HepG2 (cell line): Measurements from ENCODE around the gene HPDL. TPM values are rescaled to one million over a fixed set of nuclear protein-coding genes. Genes with fewer than 3 reads are reported as not detected.

Experiments
- ATAC-seq: fragments of 200-7000 bp; cut with Tn5 transposase; 3 replicates; pipeline ENCODE4 v1.9.1; 2020; ENCODE audit warnings: mild to moderate bottlenecking, moderate library complexity
- BruUV-seq: library from RNA; stranded (reverse); fragments of 400-500 nt; replicated peaks from 2 replicates; lab custom pipeline; 2021; lab: Mats Ljungman, UMichigan
- CTCF ChIA-PET: fragments of 300-600 bp; formaldehyde crosslinking; extraction: SDS; loops from one replicate; lab custom pipeline; 2021; ENCODE audit warnings: low total read pairs, inconsistent platforms, low intra/inter-chr PET ratio; lab: Yijun Ruan, JAX
- POLR2A ChIA-PET: fragments of 350-600 bp; sonication (Branson Sonifier 250); formaldehyde crosslinking; loops from one replicate; lab custom pipeline; 2020; ENCODE audit warnings: antibody characterized with exemption, inconsistent platforms; lab: Yijun Ruan, JAX
- DNase-seq: peaks from one replicate; pipeline ENCODE4 v3.0.0-alpha.2; 2015; ENCODE audit warnings: low spot score
- FAIRE-seq: peaks from 3 replicates; lab custom pipeline; 2011; peaks lifted over from hg19 to GRCh38; lab: Jason Lieb, UNC
- H2AFZ ChIP-seq: one replicate; pipeline ENCODE4 v1.6.1; 2011; ENCODE audit warnings: low read length, inconsistent platforms
- H3K27ac ChIP-seq: fragments of 300-600 bp; 3 replicates; pipeline ENCODE4 v1.8.0; 2011; ENCODE audit warnings: mixed run types, mild to moderate bottlenecking, mixed read lengths, low read length, inconsistent platforms; ENCODE audit not compliant: insufficient read depth; ENCODE audit errors: extremely low read length
- H3K27me3 ChIP-seq, 2 experiments: fragments of 200-600 bp in 1 of 2; 2 replicates in 1 of 2; 3 replicates in 1 of 2; pipeline versions ENCODE4 v1.6.0 to v1.8.0; 2011; ENCODE audit warnings: low read length in 2 of 2, mild to moderate bottlenecking in 2 of 2, moderate library complexity in 2 of 2, inconsistent platforms in 1 of 2; ENCODE audit not compliant: insufficient read depth in 2 of 2, control insufficient read depth in 1 of 2
- H3K36me3 ChIP-seq, 2 experiments: fragments of 200-600 bp in 1 of 2; replicated peaks in 1 of 2; 2 replicates in 1 of 2; 3 replicates in 1 of 2; pipeline versions ENCODE4 v1.5.1 to v1.8.0; 2011; ENCODE audit warnings: low read length in 2 of 2, inconsistent platforms in 1 of 2; ENCODE audit not compliant: insufficient read depth in 2 of 2, control insufficient read depth in 1 of 2
- H3K4me1 ChIP-seq: 2 replicates; pipeline ENCODE4 v1.5.1; 2012; ENCODE audit warnings: low read length, inconsistent platforms; ENCODE audit not compliant: insufficient read depth
- H3K4me2 ChIP-seq: 2 replicates; pipeline ENCODE4 v1.6.0; 2011; ENCODE audit warnings: low read depth, low read length, inconsistent platforms
- H3K4me3 ChIP-seq, 3 experiments: fragments of 200-600 bp in 1 of 3; sonication (generic), shearing (Covaris generic) in 1 of 3; replicated peaks in 1 of 3; 2 replicates each; pipeline ENCODE4 v1.5.1; 2011 to 2016; ENCODE audit warnings: low read length in 3 of 3, inconsistent platforms in 2 of 3, low read depth in 2 of 3, mild to moderate bottlenecking in 2 of 3, control low read depth in 1 of 3, mixed read lengths in 1 of 3; ENCODE audit not compliant: insufficient read depth in 1 of 3
- H3K79me2 ChIP-seq: one replicate; pipeline ENCODE4 v1.6.1; 2011; ENCODE audit warnings: low read length, inconsistent platforms; ENCODE audit not compliant: insufficient read depth
- H3K9ac ChIP-seq: 2 replicates; pipeline ENCODE4 v1.6.0; 2011; ENCODE audit warnings: mild to moderate bottlenecking, low read depth, low read length, inconsistent platforms; ENCODE audit not compliant: insufficient read depth
- H3K9me3 ChIP-seq: 2 replicates; pipeline ENCODE4 v1.5.1; 2012; ENCODE audit warnings: mild to moderate bottlenecking, low read length
- H4K20me1 ChIP-seq: 2 replicates; pipeline ENCODE4 v1.6.0; 2011; ENCODE audit warnings: inconsistent platforms, mild to moderate bottlenecking, low read length, moderate library complexity; ENCODE audit not compliant: insufficient read depth
- DNMT3B ChIP-seq: conservative IDR thresholded peaks from 2 replicates; pipeline ENCODE4 v1.6.1; 2016; ENCODE audit warnings: missing biosample characterization, control low read depth
- FOSL2 ChIP-seq: sonication (generic); formaldehyde crosslinking; IDR thresholded peaks from 2 replicates; pipeline ENCODE4 v1.4.0; 2020; ENCODE audit warnings: missing genetic modification reagents
- FOXP1 ChIP-seq, 2 experiments: fragments of 450-650 bp in 1 of 2; IDR thresholded peaks; 2 replicates each; pipeline ENCODE4 v1.6.1; 2017 to 2018; ENCODE audit warnings: antibody characterized with exemption in 1 of 2
- HNF4A ChIP-seq: sonication (generic); formaldehyde crosslinking; IDR thresholded peaks from 2 replicates; pipeline ENCODE4 v1.4.0; 2020; ENCODE audit warnings: missing genetic modification reagents
- JDP2 ChIP-seq: sonication (generic); formaldehyde crosslinking; IDR thresholded peaks from 2 replicates; pipeline ENCODE4 v1.8.1; 2022; ENCODE audit warnings: missing genetic modification reagents, borderline replicate concordance
- KDM5A ChIP-seq: fragments of 200-600 bp; sonication (generic); IDR thresholded peaks from 2 replicates; pipeline ENCODE4 v1.7.0; 2018; ENCODE audit warnings: antibody characterized with exemption, mild to moderate bottlenecking, low read length, borderline replicate concordance
- LCORL ChIP-seq, 2 experiments: fragments of 450-650 bp in 1 of 2; sonication (generic) in 1 of 2; formaldehyde crosslinking in 1 of 2; IDR thresholded peaks; 2 replicates each; pipeline versions ENCODE4 v1.5.0 to v1.6.1; 2017 to 2020; ENCODE audit warnings: antibody characterized with exemption in 1 of 2, missing genetic modification reagents in 1 of 2
- MAFK ChIP-seq, 2 experiments: IDR thresholded peaks in 1 of 2; conservative IDR thresholded peaks in 1 of 2; 2 replicates each; pipeline ENCODE4 v1.6.1; 2011; ENCODE audit warnings: improper control_type of control experiment in 2 of 2, low read length in 2 of 2
- MED8 ChIP-seq: sonication (generic); formaldehyde crosslinking; IDR thresholded peaks from 2 replicates; pipeline ENCODE4 v1.8.1; 2023; ENCODE audit warnings: mild to moderate bottlenecking, missing genetic modification reagents; ENCODE audit not compliant: insufficient replicate concordance
- MIER3 ChIP-seq: IDR thresholded peaks from 2 replicates; pipeline ENCODE4 v1.6.1; 2016; ENCODE audit warnings: missing compliant biosample characterization, borderline replicate concordance
- POLR2G ChIP-seq: fragments of 200-400 bp; formaldehyde crosslinking; IDR thresholded peaks from 2 replicates; pipeline ENCODE4 v1.6.1; 2018; ENCODE audit warnings: mild to moderate bottlenecking, low read depth, low read length, moderate library complexity
- RCOR2 ChIP-seq: IDR thresholded peaks from 2 replicates; pipeline ENCODE4 v1.6.1; 2016; ENCODE audit warnings: missing biosample characterization, missing genetic modification reagents
- SAP130 ChIP-seq: IDR thresholded peaks from 2 replicates; pipeline ENCODE4 v1.6.1; 2016; ENCODE audit warnings: low read depth
- STAG1 ChIP-seq: sonication (generic); formaldehyde crosslinking; IDR thresholded peaks from 2 replicates; pipeline ENCODE4 v1.4.0; 2020; ENCODE audit warnings: missing genetic modification reagents
- YEATS4 ChIP-seq: sonication (generic); formaldehyde crosslinking; IDR thresholded peaks from 2 replicates; pipeline ENCODE4 v1.4.0; 2020; ENCODE audit warnings: missing genetic modification reagents, borderline replicate concordance
- ZBTB43 ChIP-seq: sonication (generic); formaldehyde crosslinking; conservative IDR thresholded peaks from 2 replicates; pipeline ENCODE4 v1.4.0; 2020; ENCODE audit warnings: missing genetic modification reagents
- ZNF343 ChIP-seq: sonication (generic); formaldehyde crosslinking; IDR thresholded peaks from 2 replicates; pipeline ENCODE4 v1.4.0; 2020; ENCODE audit warnings: mild to moderate bottlenecking, missing genetic modification reagents
- WGBS: methylation state at CpG from one replicate; pipeline ENCODE4 v1.1.6; 2017; ENCODE audit warnings: low lambda C conversion rate; 5-methylcytosine and 5-hydroxymethylcytosine counted together
- in situ Hi-C: cut with HindIII; loops from 2 replicates; pipeline ENCODE4 v1.10.0; 2017; ENCODE audit warnings: low pct_unique_long_range_greater_than_20kb; ENCODE audit not compliant: extremely low pct_ligation_motif_present
- intact Hi-C: fragments of 100-400 bp; cut with micrococcal nuclease; formaldehyde crosslinking; loops from one replicate; pipeline ENCODE4 v1.10.0; 2022; ENCODE audit not compliant: unreplicated experiment
- polyA plus RNA-seq, 8 experiments: library from polyadenylated mRNA; depleted of rRNA in 3 of 8; stranded (reverse) in 7 of 8; unstranded in 1 of 8; fragments of >200 nt; fragmentation: Illumina TruSeq in 4 of 8; extraction: Trizol in 4 of 8; gene quantifications; 2 replicates each; pipeline versions ENCODE4 v1.2.1 to v1.2.3, GENCODE V29; 2011 to 2016; ENCODE audit warnings: low read depth in 4 of 8, missing spikeins in 1 of 8, mixed read lengths in 1 of 8; ENCODE audit not compliant: insufficient read depth in 1 of 8
- total RNA-seq, 5 experiments: library from RNA; depleted of rRNA; stranded (reverse); fragments of >200 nt; fragmentation: Illumina TruSeq; extraction: Trizol; gene quantifications; 2 replicates each; pipeline ENCODE4 v1.2.3, GENCODE V29; 2016; ENCODE audit warnings: low read depth in 1 of 5
- TF ChIP-seq, protein P1 (sequence below): sonication (generic); formaldehyde crosslinking; IDR thresholded peaks from 2 replicates; pipeline ENCODE4 v1.8.0; 2022; ENCODE audit warnings: mild to moderate bottlenecking, missing genetic modification reagents
- TF ChIP-seq, protein P2 (sequence below): sonication (generic); formaldehyde crosslinking; conservative IDR thresholded peaks from 2 replicates; pipeline ENCODE4 v1.8.0; 2022; ENCODE audit warnings: low read depth, missing genetic modification reagents

The HPDL gene
- total and polyA plus RNA-seq, 2 of the 13 experiments (the other 11 are each of a cell fraction or from before 2014, with no cell fraction given) = not detected

DNA sequence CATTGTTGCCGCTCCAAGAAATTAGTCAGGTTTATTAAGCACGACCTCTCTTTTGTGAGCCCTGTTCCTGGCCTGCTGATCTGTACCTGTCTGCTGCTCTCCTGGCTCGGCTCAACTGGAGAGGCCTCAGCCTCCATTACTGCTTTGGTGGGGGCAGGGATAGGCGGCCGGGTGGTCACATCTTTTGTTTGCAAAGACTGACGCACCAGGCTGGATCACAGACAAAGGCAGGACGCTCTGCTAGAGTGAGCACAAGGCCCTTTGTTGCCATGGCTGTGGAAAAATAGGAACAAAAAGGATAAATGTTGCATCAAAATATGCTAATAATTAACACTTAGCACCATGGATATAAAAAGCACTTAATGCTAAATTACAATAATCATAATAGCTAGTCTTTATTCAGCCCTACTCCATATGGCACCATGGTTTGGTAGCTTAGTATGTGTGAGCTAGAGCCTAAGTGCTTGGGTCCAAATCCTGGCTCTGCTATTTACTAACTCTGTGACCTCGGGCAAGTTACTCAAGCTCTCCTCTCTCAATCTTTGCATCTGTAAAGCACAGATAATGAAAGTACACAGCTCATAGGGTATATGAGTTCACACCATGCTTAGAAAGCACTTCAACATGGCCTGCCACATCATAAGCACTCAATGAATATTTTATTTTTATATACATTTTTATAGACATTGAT, 28.9 kb upstream of the HPDL start:
- Histone ChIP-seq H4K20me1 (no peaks in the 10 kb centered on the region), H3K27ac (peak overlapping the region; percentile 80), H3K4me3 (peak overlapping the region in 2 of 3 experiments; percentile 9 to 52; a peak in 3 of 6 replicates), H3K9me3 (no peaks in the 10 kb centered on the region), H3K4me2 (peak overlapping the region; percentile 70), H3K36me3 (no peaks in the 10 kb centered on the region), H3K9ac (peak overlapping the region; percentile 66), H3K4me1 (peaks cover 78% of the 10 kb centered on the region), H3K79me2 (no peaks in the 10 kb centered on the region), H2AFZ (no peak overlapping the region), H3K27me3 (no peaks in the 10 kb centered on the region)
- no TSS peak for BruUV-seq
- FAIRE-seq (peak; percentile 88), DNase-seq (peak; percentile 87), ATAC-seq (peak; percentile 84)
- 9% methylated on average over 8 of the region's 8 CpGs for WGBS
- intact Hi-C loops = no loop called here
- ChIA-PET POLR2A (interaction anchor here (0.9 to 10.2 kb wide), 8 partner anchors 32 to 498 kb away, joined by 3 to 231 read pairs (median 7); partner anchors contain the start of genes HECTD3, MUTYH, PLK3 and TOE1), CTCF (interaction anchor here (1.0 kb wide), 1 partner anchor 282 kb away, joined by 3 read pairs; no protein-coding TSS in a partner anchor)
- in situ Hi-C loops = no loop called here
- TF ChIP-seq LCORL (IDR thresholded peaks at IDR 0.05) (no peak), LCORL (CRISPR knock-in tag; IDR thresholded peaks at IDR 0.05) (peak; percentile 14; the same call in 1 of the 2 replicates), KDM5A (no peak), MED8 (no peak), SAP130 (CRISPR knock-in tag) (peak; percentile 33; the same call in 1 of the 2 replicates), MAFK (conservative IDR thresholded peaks at IDR 0.05 in 1 of 2, IDR thresholded peaks at IDR 0.05 in 1 of 2; ENCODE audit: low read length in 2 of 2) (0 out of 4 replicates have a peak, but pooled peaks of 1 of the 2 experiments have one; percentile 6), DNMT3B (CRISPR knock-in tag) (0 out of 2 replicates have a peak, but pooled peaks have one; percentile 23), HNF4A (CRISPR knock-in tag) (peak; percentile 84), FOSL2 (peak; percentile 46), MIER3 (CRISPR knock-in tag) (no peak), RCOR2 (CRISPR knock-in tag) (peak; percentile 56; the same call in 1 of the 2 replicates), FOXP1 (IDR thresholded peaks at IDR 0.05) (no peak), FOXP1 (CRISPR knock-in tag; IDR thresholded peaks at IDR 0.05) (peak; percentile 59; the same call in 1 of the 2 replicates), YEATS4 (CRISPR knock-in tag) (0 out of 2 replicates have a peak, but pooled peaks have one; percentile 5), ZNF343 (no peak), ZBTB43 (CRISPR knock-in tag) (no peak), STAG1 (CRISPR knock-in tag) (0 out of 2 replicates have a peak, but pooled peaks have one; percentile 6), JDP2 (CRISPR knock-in tag) (no peak), POLR2G (0 out of 2 replicates have a peak, but pooled peaks have one; percentile 24)
- TF ChIP-seq, protein P1, sequence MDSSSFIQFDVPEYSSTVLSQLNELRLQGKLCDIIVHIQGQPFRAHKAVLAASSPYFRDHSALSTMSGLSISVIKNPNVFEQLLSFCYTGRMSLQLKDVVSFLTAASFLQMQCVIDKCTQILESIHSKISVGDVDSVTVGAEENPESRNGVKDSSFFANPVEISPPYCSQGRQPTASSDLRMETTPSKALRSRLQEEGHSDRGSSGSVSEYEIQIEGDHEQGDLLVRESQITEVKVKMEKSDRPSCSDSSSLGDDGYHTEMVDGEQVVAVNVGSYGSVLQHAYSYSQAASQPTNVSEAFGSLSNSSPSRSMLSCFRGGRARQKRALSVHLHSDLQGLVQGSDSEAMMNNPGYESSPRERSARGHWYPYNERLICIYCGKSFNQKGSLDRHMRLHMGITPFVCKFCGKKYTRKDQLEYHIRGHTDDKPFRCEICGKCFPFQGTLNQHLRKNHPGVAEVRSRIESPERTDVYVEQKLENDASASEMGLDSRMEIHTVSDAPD (CRISPR knock-in tag) = 0 out of 2 replicates have a peak, but pooled peaks have one; percentile 26
- TF ChIP-seq, protein P2, sequence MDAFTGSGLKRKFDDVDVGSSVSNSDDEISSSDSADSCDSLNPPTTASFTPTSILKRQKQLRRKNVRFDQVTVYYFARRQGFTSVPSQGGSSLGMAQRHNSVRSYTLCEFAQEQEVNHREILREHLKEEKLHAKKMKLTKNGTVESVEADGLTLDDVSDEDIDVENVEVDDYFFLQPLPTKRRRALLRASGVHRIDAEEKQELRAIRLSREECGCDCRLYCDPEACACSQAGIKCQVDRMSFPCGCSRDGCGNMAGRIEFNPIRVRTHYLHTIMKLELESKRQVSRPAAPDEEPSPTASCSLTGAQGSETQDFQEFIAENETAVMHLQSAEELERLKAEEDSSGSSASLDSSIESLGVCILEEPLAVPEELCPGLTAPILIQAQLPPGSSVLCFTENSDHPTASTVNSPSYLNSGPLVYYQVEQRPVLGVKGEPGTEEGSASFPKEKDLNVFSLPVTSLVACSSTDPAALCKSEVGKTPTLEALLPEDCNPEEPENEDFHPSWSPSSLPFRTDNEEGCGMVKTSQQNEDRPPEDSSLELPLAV (CRISPR knock-in tag) = no peak
